OCI-M2 (cell line): Measurements from ENCODE around the gene HDDC2.

Source experiments
- DNase-seq: peaks from one replicate; lab custom pipeline; 2025; ENCODE audit not compliant: unreplicated experiment; lab: John Stamatoyannopoulos, UW

The HDDC2 gene

GRCh38 chr6:125245109-125245508 lies 56.7 kb downstream of the HDDC2 start:
- DNase-seq: no peak

DNA sequence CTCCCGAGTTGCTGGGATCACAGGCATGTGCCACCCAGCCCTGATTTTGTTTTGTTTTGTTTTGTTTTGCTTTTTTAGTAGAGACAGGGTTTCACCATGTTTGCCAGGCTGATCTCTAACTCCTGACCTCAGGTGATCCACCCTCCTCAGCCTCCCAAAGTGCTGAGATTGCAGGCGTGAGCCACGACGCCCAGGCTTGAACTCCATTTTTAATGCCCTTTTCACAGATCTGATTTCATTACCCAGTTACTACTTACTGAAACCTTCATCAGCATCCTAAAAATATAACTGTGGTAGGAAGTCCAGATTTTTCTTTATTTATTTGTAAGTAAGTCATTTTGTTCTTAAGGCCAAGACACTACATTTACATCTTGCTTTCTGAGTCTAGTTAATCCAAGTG lies 64.0 kb downstream of the HDDC2 start:
- no peak for DNase-seq

GRCh38 chr6:125236536-125237327 lies 65.0 kb downstream of the HDDC2 start:
- DNase-seq: no peak

GRCh38 chr6:125233202-125233601 lies 68.6 kb downstream of the HDDC2 start:
- DNase-seq: no peak

DNA sequence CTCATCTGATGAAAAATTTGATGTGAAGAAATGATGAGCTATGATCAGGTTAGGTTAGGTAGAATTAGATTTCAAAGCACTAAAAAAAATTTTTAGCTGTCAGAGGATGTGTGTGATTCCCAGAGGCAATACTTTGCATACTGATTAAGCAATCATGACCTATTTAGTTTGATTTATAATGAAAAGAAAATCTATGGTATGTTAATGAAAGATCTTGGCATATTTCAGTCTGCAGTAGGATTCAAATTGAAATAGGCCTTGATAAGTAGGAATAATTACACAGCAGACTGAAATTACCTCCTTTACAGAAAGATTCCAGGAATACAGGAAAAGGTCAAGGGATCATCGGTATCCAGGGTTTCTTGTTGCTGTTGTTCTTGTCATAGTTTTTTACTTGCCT lies 69.3 kb downstream of the HDDC2 start:
- DNase-seq: no peak

DNA sequence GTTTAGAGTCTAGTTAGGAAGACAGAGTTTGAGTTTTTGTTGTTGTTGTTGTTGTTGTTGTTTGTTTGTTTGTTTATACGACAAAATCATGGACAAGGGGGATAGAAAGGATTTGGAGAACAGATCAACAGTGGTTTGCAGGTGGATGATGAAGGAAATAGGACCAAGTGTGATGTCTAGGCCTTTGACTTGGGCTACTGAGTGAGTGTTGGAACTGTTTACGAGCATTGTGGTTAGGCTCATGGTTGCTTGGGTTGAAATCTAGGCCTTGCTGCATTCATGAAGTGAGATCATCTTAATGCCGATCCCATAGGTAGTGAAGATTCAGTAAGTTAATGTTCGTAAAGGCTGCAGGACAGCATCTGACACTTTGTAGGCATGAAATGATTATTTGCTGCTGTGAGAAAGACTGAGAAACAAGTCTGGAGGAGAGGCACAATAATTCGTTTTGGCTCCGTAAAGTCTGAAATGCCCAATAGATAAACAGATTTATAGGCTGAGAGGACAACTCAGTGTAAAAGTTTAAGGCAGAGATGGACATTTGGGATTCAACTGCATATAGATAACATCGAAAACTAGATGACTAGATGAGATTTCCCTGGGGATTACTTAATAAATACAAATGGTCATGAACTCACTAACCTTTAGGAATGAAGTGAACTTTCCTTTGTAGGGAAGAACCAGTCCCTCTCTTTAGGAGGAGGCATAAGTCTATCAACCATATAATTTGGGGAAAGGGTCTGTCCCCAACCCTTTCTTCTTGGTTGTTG lies 70.0 kb downstream of the HDDC2 start:
- no peak for DNase-seq

GRCh38 chr6:125231133-125231532 lies 70.6 kb downstream of the HDDC2 start:
- DNase-seq: no peak

DNA sequence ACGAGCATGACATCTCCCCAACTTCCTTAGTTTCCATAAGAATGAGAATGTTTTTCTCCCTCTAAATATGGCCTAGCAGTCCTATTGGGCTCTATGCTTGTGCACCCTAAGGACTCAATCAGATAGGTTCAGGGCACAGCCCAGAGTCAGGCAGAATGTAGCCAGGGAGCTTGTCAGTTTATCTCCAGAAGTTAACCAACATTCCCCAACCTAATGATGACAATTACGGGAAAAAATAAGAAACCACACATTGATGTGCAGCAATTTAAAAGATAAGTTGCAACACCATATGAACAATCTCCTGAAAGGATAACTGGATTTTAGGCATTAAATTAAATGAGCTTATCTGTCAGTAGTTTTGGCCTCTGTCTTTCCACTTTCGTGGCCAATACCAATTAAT lies 71.1 kb downstream of the HDDC2 start:
- DNase-seq: no peak

GRCh38 chr6:125228981-125229479 lies 72.7 kb downstream of the HDDC2 start:
- DNase-seq: no peak

- DNase-seq: no peak
Measured at GRCh38 chr6:125227244-125227643, 74.5 kb downstream of the HDDC2 start.
